ENCODE results near the gene LHFPL6.
A peak's percentile ranks its signal among the peaks of the same experiment; 100 is the strongest.

LHFPL6 gene

GRCh38 chr13:39531646-39532045, 71.3 kb downstream of the LHFPL6 start:
- Histone ChIP-seq H3K4me1 (ENCODE audit: control insufficient read depth in 1 of 2, insufficient read depth in 2 of 2, low read length in 2 of 2) (peaks cover 3 to 7% of the 10 kb centered on the region in 2 experiments), H2AK5ac (ENCODE audit: low read length) (no peak overlapping the region), H3K27ac (ENCODE audit: low read depth, low read length) (no peak overlapping the region), H3K14ac (ENCODE audit: low read length) (no peak overlapping the region), H3K9ac (ENCODE audit: low read length) (no peak overlapping the region), H3K36me3 (ENCODE audit: control insufficient read depth in 1 of 2, insufficient read depth in 2 of 2, low read length in 2 of 2) (no peaks in the 10 kb centered on the region), H4K91ac (ENCODE audit: low read depth, low read length) (no peak overlapping the region), H3K4me3 (ENCODE audit: low read depth, low read length) (no peak overlapping the region), H3K4ac (ENCODE audit: low read depth, low read length) (no peak overlapping the region), H2BK120ac (ENCODE audit: insufficient read depth, low read length, poor library complexity) (no peak overlapping the region), H3K23ac (ENCODE audit: low read length) (no peak overlapping the region), H2BK5ac (ENCODE audit: low read depth, low read length, poor library complexity) (no peak overlapping the region), H3K4me2 (ENCODE audit: low read length) (no peak overlapping the region), H4K12ac (ENCODE audit: low read depth, low read length) (no peak overlapping the region), H3K18ac (ENCODE audit: low read length) (no peak overlapping the region), H3K79me2 (ENCODE audit: control insufficient read depth, insufficient read depth, low read length, poor library complexity) (peaks cover 2% of the 10 kb centered on the region), H2BK12ac (ENCODE audit: low read length) (no peak overlapping the region), H3K27me3 (ENCODE audit: insufficient read depth, low read length) (no peaks in the 10 kb centered on the region), H2AFZ (ENCODE audit: insufficient read depth, low read length, poor library complexity) (no peak overlapping the region), H4K8ac (ENCODE audit: low read depth, low read length) (no peak overlapping the region), H3K79me1 (ENCODE audit: low read length) (peaks cover 3% of the 10 kb centered on the region), H3K9me3 (ENCODE audit: insufficient read depth, low read depth, low read length) (no peaks in the 10 kb centered on the region)
- no CpG with 5 or more reads among the region's 6 CpGs for WGBS (ENCODE audit: extremely low coverage, insufficient coverage, insufficient read length)
- peak in 1 of 2 donors; percentile 22 for DNase-seq

- Histone ChIP-seq H3K79me1 (ENCODE audit: low read length) (no peaks in the 10 kb centered on the region), H3K4me3 (ENCODE audit: low read depth, low read length) (no peak overlapping the region), H4K8ac (ENCODE audit: low read depth, low read length) (no peak overlapping the region), H3K4me2 (ENCODE audit: low read length) (no peak overlapping the region), H4K91ac (ENCODE audit: low read depth, low read length) (no peak overlapping the region), H3K4ac (ENCODE audit: low read depth, low read length) (no peak overlapping the region), H3K9me3 (ENCODE audit: insufficient read depth, low read depth, low read length) (no peaks in the 10 kb centered on the region), H2BK120ac (ENCODE audit: insufficient read depth, low read length, poor library complexity) (no peak overlapping the region), H3K4me1 (ENCODE audit: control insufficient read depth in 1 of 2, insufficient read depth in 2 of 2, low read length in 2 of 2) (peaks cover 0 to 2% of the 10 kb centered on the region in 2 experiments), H3K18ac (ENCODE audit: low read length) (no peak overlapping the region), H2BK12ac (ENCODE audit: low read length) (no peak overlapping the region), H3K9ac (ENCODE audit: low read length) (no peak overlapping the region), H2AFZ (ENCODE audit: insufficient read depth, low read length, poor library complexity) (no peak overlapping the region), H3K36me3 (ENCODE audit: control insufficient read depth in 1 of 2, insufficient read depth in 2 of 2, low read length in 2 of 2) (no peaks in the 10 kb centered on the region), H3K14ac (ENCODE audit: low read length) (no peak overlapping the region), H4K12ac (ENCODE audit: low read depth, low read length) (no peak overlapping the region), H3K27ac (ENCODE audit: low read depth, low read length) (no peak overlapping the region), H3K27me3 (ENCODE audit: insufficient read depth, low read length) (no peaks in the 10 kb centered on the region), H3K79me2 (ENCODE audit: control insufficient read depth, insufficient read depth, low read length, poor library complexity) (no peaks in the 10 kb centered on the region), H2BK5ac (ENCODE audit: low read depth, low read length, poor library complexity) (no peak overlapping the region), H2AK5ac (ENCODE audit: low read length) (no peak overlapping the region), H3K23ac (ENCODE audit: low read length) (no peak overlapping the region)
- peak; percentile 47 to 78 for DNase-seq
- no CpG with 5 or more reads among the region's 3 CpGs for WGBS (ENCODE audit: extremely low coverage, insufficient coverage, insufficient read length)
Observed at GRCh38 chr13:39530916-39531315, 72.1 kb downstream of the LHFPL6 start.

GRCh38 chr13:39528661-39528980, 74.4 kb downstream of the LHFPL6 start:
- no peak overlapping the region for H4K12ac ChIP-seq (ENCODE audit: low read depth, low read length)
- no peak overlapping the region for H3K4me2 ChIP-seq (ENCODE audit: low read length)
- H3K18ac ChIP-seq (ENCODE audit: low read length) = no peak overlapping the region

GRCh38 chr13:39527961-39528660, 74.9 kb downstream of the LHFPL6 start:
- Histone ChIP-seq H2AFZ (ENCODE audit: insufficient read depth, low read length, poor library complexity) (no peak overlapping the region), H3K4me3 (ENCODE audit: low read depth, low read length) (no peak overlapping the region), H3K18ac (ENCODE audit: low read length) (no peak overlapping the region), H3K9me3 (ENCODE audit: insufficient read depth, low read depth, low read length) (no peaks in the 10 kb centered on the region), H2BK120ac (ENCODE audit: insufficient read depth, low read length, poor library complexity) (no peak overlapping the region), H2BK5ac (ENCODE audit: low read depth, low read length, poor library complexity) (no peak overlapping the region), H4K12ac (ENCODE audit: low read depth, low read length) (no peak overlapping the region), H4K91ac (ENCODE audit: low read depth, low read length) (no peak overlapping the region), H2BK12ac (ENCODE audit: low read length) (no peak overlapping the region), H3K9ac (ENCODE audit: low read length) (no peak overlapping the region), H4K8ac (ENCODE audit: low read depth, low read length) (no peak overlapping the region), H3K14ac (ENCODE audit: low read length) (no peak overlapping the region), H3K79me2 (ENCODE audit: control insufficient read depth, insufficient read depth, low read length, poor library complexity) (no peaks in the 10 kb centered on the region), H3K36me3 (ENCODE audit: control insufficient read depth in 1 of 2, insufficient read depth in 2 of 2, low read length in 2 of 2) (no peaks in the 10 kb centered on the region), H3K4me1 (ENCODE audit: control insufficient read depth in 1 of 2, insufficient read depth in 2 of 2, low read length in 2 of 2) (peaks cover 0 to 2% of the 10 kb centered on the region in 2 experiments), H2AK5ac (ENCODE audit: low read length) (no peak overlapping the region), H3K27me3 (ENCODE audit: insufficient read depth, low read length) (no peaks in the 10 kb centered on the region), H3K27ac (ENCODE audit: low read depth, low read length) (no peak overlapping the region), H3K4me2 (ENCODE audit: low read length) (no peak overlapping the region), H3K23ac (ENCODE audit: low read length) (no peak overlapping the region), H3K4ac (ENCODE audit: low read depth, low read length) (no peak overlapping the region), H3K79me1 (ENCODE audit: low read length) (no peaks in the 10 kb centered on the region)
- WGBS (ENCODE audit: extremely low coverage, insufficient coverage, insufficient read length) = no CpG with 5 or more reads among the region's 5 CpGs
- peak; percentile 53 to 72 for DNase-seq

More at GRCh38 chr13:39528661-39528980, 74.4 kb downstream of the LHFPL6 start:
- no peak for DNase-seq
- H3K4me3 ChIP-seq (ENCODE audit: low read depth, low read length) = no peak overlapping the region
- no peak overlapping the region for H2AFZ ChIP-seq (ENCODE audit: insufficient read depth, low read length, poor library complexity)
- H4K8ac ChIP-seq (ENCODE audit: low read depth, low read length) = no peak overlapping the region
- H2AK5ac ChIP-seq (ENCODE audit: low read length) = no peak overlapping the region
- H3K27me3 ChIP-seq (ENCODE audit: insufficient read depth, low read length) = no peaks in the 10 kb centered on the region
- peaks cover 0 to 2% of the 10 kb centered on the region in 2 experiments for H3K4me1 ChIP-seq (ENCODE audit: control insufficient read depth in 1 of 2, insufficient read depth in 2 of 2, low read length in 2 of 2)
- no peak overlapping the region for H3K27ac ChIP-seq (ENCODE audit: low read depth, low read length)
- H3K23ac ChIP-seq (ENCODE audit: low read length) = no peak overlapping the region
- no peak overlapping the region for H3K14ac ChIP-seq (ENCODE audit: low read length)
- no peak overlapping the region for H2BK12ac ChIP-seq (ENCODE audit: low read length)
- H3K79me1 ChIP-seq (ENCODE audit: low read length) = no peaks in the 10 kb centered on the region
- H3K79me2 ChIP-seq (ENCODE audit: control insufficient read depth, insufficient read depth, low read length, poor library complexity) = no peaks in the 10 kb centered on the region
- H2BK120ac ChIP-seq (ENCODE audit: insufficient read depth, low read length, poor library complexity) = no peak overlapping the region
- H2BK5ac ChIP-seq (ENCODE audit: low read depth, low read length, poor library complexity) = no peak overlapping the region
- no peaks in the 10 kb centered on the region for H3K9me3 ChIP-seq (ENCODE audit: insufficient read depth, low read depth, low read length)
- H3K36me3 ChIP-seq (ENCODE audit: control insufficient read depth in 1 of 2, insufficient read depth in 2 of 2, low read length in 2 of 2) = no peaks in the 10 kb centered on the region
- WGBS (ENCODE audit: extremely low coverage, insufficient coverage, insufficient read length) = no CpG with 5 or more reads among the region's 3 CpGs
- H4K91ac ChIP-seq (ENCODE audit: low read depth, low read length) = no peak overlapping the region
- H3K4ac ChIP-seq (ENCODE audit: low read depth, low read length) = no peak overlapping the region
- H3K9ac ChIP-seq (ENCODE audit: low read length) = no peak overlapping the region

Data from trophoblast cell (in vitro differentiated cells and primary cell).